Measurements from ENCODE around the gene PMP22. TPM values are rescaled to one million over a fixed set of nuclear protein-coding genes. Genes with fewer than 3 reads are reported as not detected.

The PMP22 gene
- total RNA-seq, 1 donor from 2014 or later, result 246 TPM

GRCh38 chr17:15197229-15197628 lies 67.9 kb downstream of the PMP22 start:
- no peak for DNase-seq (ENCODE audit: extremely low spot score in 2 of 2)
- no peaks in the 10 kb centered on the region for H3K27me3 ChIP-seq
- no peak overlapping the region for H3K4me3 ChIP-seq
- H3K9me3 ChIP-seq, result peaks cover 4% of the 10 kb centered on the region
- no peak overlapping the region for H3K27ac ChIP-seq
- H3K36me3 ChIP-seq, result no peaks in the 10 kb centered on the region
- TF ChIP-seq POLR2A (IDR thresholded peaks at IDR 0.05) (no peak), POLR2AphosphoS5 (IDR thresholded peaks at IDR 0.05; ENCODE audit: insufficient read depth in 1 of 2, low read depth in 1 of 2) (no peak), CTCF (IDR thresholded peaks at IDR 0.05) (no peak)
- H3K4me1 ChIP-seq, result no peaks in the 10 kb centered on the region
- intact Hi-C loops (cut with DNase I), result no loop called here

- intact Hi-C loops (cut with DNase I), result no loop called here
- no peak for DNase-seq (ENCODE audit: extremely low spot score in 2 of 2)
- no peaks in the 10 kb centered on the region for H3K27me3 ChIP-seq
- H3K4me1 ChIP-seq, result no peaks in the 10 kb centered on the region
- no peak overlapping the region for H3K4me3 ChIP-seq
- no peaks in the 10 kb centered on the region for H3K9me3 ChIP-seq
- no peak overlapping the region for H3K27ac ChIP-seq
- no peaks in the 10 kb centered on the region for H3K36me3 ChIP-seq
- TF ChIP-seq POLR2A (IDR thresholded peaks at IDR 0.05) (no peak), CTCF (IDR thresholded peaks at IDR 0.05) (no peak), POLR2AphosphoS5 (IDR thresholded peaks at IDR 0.05; ENCODE audit: insufficient read depth in 1 of 2, low read depth in 1 of 2) (no peak)
These were observed 70.3 kb downstream of the PMP22 start for GRCh38 chr17:15194859-15195277.

GRCh38 chr17:15185625-15185991 lies 79.5 kb downstream of the PMP22 start:
- intact Hi-C loops (cut with DNase I), result no loop called here

GRCh38 chr17:15184872-15185624 lies 80.1 kb downstream of the PMP22 start:
- H3K4me1 ChIP-seq, result peaks cover 9% of the 10 kb centered on the region
- intact Hi-C loops (cut with DNase I), result no loop called here

More at GRCh38 chr17:15185625-15185991, 79.5 kb downstream of the PMP22 start:
- TF ChIP-seq CTCF (IDR thresholded peaks at IDR 0.05), result no peak
- no peak for TF ChIP-seq POLR2A (IDR thresholded peaks at IDR 0.05)
- TF ChIP-seq POLR2AphosphoS5 (IDR thresholded peaks at IDR 0.05; ENCODE audit: insufficient read depth in 1 of 2, low read depth in 1 of 2), result no peak
- Histone ChIP-seq H3K9me3 (no peaks in the 10 kb centered on the region), H3K27ac (no peak overlapping the region), H3K4me3 (no peak overlapping the region), H3K27me3 (no peaks in the 10 kb centered on the region), H3K4me1 (peaks cover 9% of the 10 kb centered on the region), H3K36me3 (no peaks in the 10 kb centered on the region)
- no peak for DNase-seq (ENCODE audit: extremely low spot score in 2 of 2)

More at GRCh38 chr17:15184872-15185624, 80.1 kb downstream of the PMP22 start:
- TF ChIP-seq POLR2A (IDR thresholded peaks at IDR 0.05) (no peak), POLR2AphosphoS5 (IDR thresholded peaks at IDR 0.05; ENCODE audit: insufficient read depth in 1 of 2, low read depth in 1 of 2) (no peak), CTCF (IDR thresholded peaks at IDR 0.05) (no peak)
- no peaks in the 10 kb centered on the region for H3K9me3 ChIP-seq
- DNase-seq (ENCODE audit: extremely low spot score in 2 of 2), result no peak
- H3K4me3 ChIP-seq, result no peak overlapping the region
- no peak overlapping the region for H3K27ac ChIP-seq
- H3K27me3 ChIP-seq, result no peaks in the 10 kb centered on the region
- no peaks in the 10 kb centered on the region for H3K36me3 ChIP-seq

All from vagina (tissue), 2 donors.